Progenitor cell of endocrine pancreas (in vitro differentiated cells): ENCODE measurements around the gene INPP5D. TPM values are rescaled to one million over a fixed set of nuclear protein-coding genes. Genes with fewer than 3 reads are reported as not detected.

ENCODE experiments used
- DNase-seq: peaks from one replicate; pipeline ENCODE4 v3.0.0; 2021; ENCODE audit warnings: low spot score; ENCODE audit not compliant: unreplicated experiment
- H3K27ac Mint-ChIP-seq: 2 replicates; pipeline ENCODE4 v1.8.0; 2021; ENCODE audit warnings: mild to moderate bottlenecking, moderate library complexity, mixed read lengths
- H3K27me3 Mint-ChIP-seq: 2 replicates; pipeline ENCODE4 v1.8.0; 2021; ENCODE audit warnings: mixed read lengths
- H3K36me3 Mint-ChIP-seq: 2 replicates; pipeline ENCODE4 v1.8.0; 2022; ENCODE audit warnings: mixed read lengths; ENCODE audit not compliant: insufficient read depth
- H3K4me1 Mint-ChIP-seq: 2 replicates; pipeline ENCODE4 v1.8.0; 2021; ENCODE audit warnings: low read depth, mixed read lengths
- H3K4me3 Mint-ChIP-seq: 2 replicates; pipeline ENCODE4 v1.8.0; 2021; ENCODE audit warnings: low read depth, mild to moderate bottlenecking, moderate library complexity, mixed read lengths
- H3K9me3 Mint-ChIP-seq: 2 replicates; pipeline ENCODE4 v1.8.0; 2021; ENCODE audit warnings: low read depth, mixed read lengths
- CTCF ChIP-seq: fragments of 200-600 bp; sonication (generic); IDR thresholded peaks from one replicate; pipeline ENCODE4 v1.5.0; 2021; ENCODE audit warnings: antibody characterized with exemption, mild to moderate bottlenecking; ENCODE audit not compliant: unreplicated experiment
- total RNA-seq: library from RNA; stranded (reverse); gene quantifications from 2 replicates; pipeline ENCODE4 v1.2.1, GENCODE V29; 2021

Gene INPP5D
- total RNA-seq, 1 donor from 2014 or later = 5.3 TPM

- no peak overlapping the region for H3K27ac Mint-ChIP-seq
- H3K9me3 Mint-ChIP-seq = no peaks in the 10 kb centered on the region
- no peaks in the 10 kb centered on the region for H3K27me3 Mint-ChIP-seq
- no peak for DNase-seq
- no peak overlapping the region for H3K4me3 Mint-ChIP-seq
- no peak for TF ChIP-seq CTCF
- H3K36me3 Mint-ChIP-seq = no peaks in the 10 kb centered on the region
- no peaks in the 10 kb centered on the region for H3K4me1 Mint-ChIP-seq
Observed at GRCh38 chr2:233240897-233241296, 180.8 kb downstream of the INPP5D start.

GRCh38 chr2:233241803-233242202 is 181.7 kb downstream of the INPP5D start:
- Mint-ChIP-seq H3K36me3 (no peaks in the 10 kb centered on the region), H3K9me3 (no peaks in the 10 kb centered on the region)

GRCh38 chr2:233242231-233242927 is 182.2 kb downstream of the INPP5D start:
- H3K36me3 Mint-ChIP-seq = no peaks in the 10 kb centered on the region
- DNase-seq = no peak
- H3K4me3 Mint-ChIP-seq = no peak overlapping the region
- H3K27me3 Mint-ChIP-seq = no peaks in the 10 kb centered on the region
- no peaks in the 10 kb centered on the region for H3K4me1 Mint-ChIP-seq
- no peak overlapping the region for H3K27ac Mint-ChIP-seq
- TF ChIP-seq CTCF = no peak
- H3K9me3 Mint-ChIP-seq = no peaks in the 10 kb centered on the region

More at GRCh38 chr2:233241803-233242202, 181.7 kb downstream of the INPP5D start:
- no peaks in the 10 kb centered on the region for H3K4me1 Mint-ChIP-seq
- H3K27ac Mint-ChIP-seq = no peak overlapping the region
- no peak overlapping the region for H3K4me3 Mint-ChIP-seq
- no peaks in the 10 kb centered on the region for H3K27me3 Mint-ChIP-seq
- DNase-seq = no peak
- no peak for TF ChIP-seq CTCF

- Mint-ChIP-seq H3K27ac (no peak overlapping the region), H3K4me1 (no peaks in the 10 kb centered on the region), H3K9me3 (no peaks in the 10 kb centered on the region), H3K36me3 (no peaks in the 10 kb centered on the region), H3K4me3 (no peak overlapping the region), H3K27me3 (no peaks in the 10 kb centered on the region)
- no peak for DNase-seq
- TF ChIP-seq CTCF = no peak
Observed at GRCh38 chr2:233243348-233243747, 183.2 kb downstream of the INPP5D start.

GRCh38 chr2:233244818-233245217 is 184.7 kb downstream of the INPP5D start:
- no peak for DNase-seq
- Mint-ChIP-seq H3K4me3 (no peak overlapping the region), H3K4me1 (no peaks in the 10 kb centered on the region), H3K27me3 (no peaks in the 10 kb centered on the region), H3K27ac (no peak overlapping the region), H3K9me3 (no peaks in the 10 kb centered on the region), H3K36me3 (no peaks in the 10 kb centered on the region)
- TF ChIP-seq CTCF = no peak
